ENCODE measurements around the gene RNF32. TPM values are rescaled to one million over a fixed set of nuclear protein-coding genes. Genes with fewer than 3 reads are reported as not detected.
A peak's percentile ranks its signal among the peaks of the same experiment; 100 is the strongest.

The RNF32 gene
- total RNA-seq, 1 donor from 2014 or later: 1.6 TPM

GRCh38 chr7:156606691-156607331 is 33.8 kb upstream of the RNF32 start:
- no peak for TF ChIP-seq CTCF (IDR thresholded peaks at IDR 0.05; ENCODE audit: insufficient read depth, low read depth, low read length)
- no peak for TF ChIP-seq EZH2 (IDR thresholded peaks at IDR 0.05; ENCODE audit: insufficient read depth, low read length)
- H3K4me3 ChIP-seq (ENCODE audit: insufficient read depth, low read depth, low read length): no peak overlapping the region
- Mint-ChIP-seq H3K27me3 (ENCODE audit: low read depth, unreplicated experiment) (peaks cover 10% of the 10 kb centered on the region), H3K4me1 (ENCODE audit: low read depth, unreplicated experiment) (peaks cover 19% of the 10 kb centered on the region), H3K4me3 (ENCODE audit: unreplicated experiment) (no peak overlapping the region), H3K27ac (ENCODE audit: unreplicated experiment) (no peak overlapping the region), H3K36me3 (ENCODE audit: low read depth, unreplicated experiment) (no peaks in the 10 kb centered on the region), H3K9me3 (ENCODE audit: unreplicated experiment) (no peaks in the 10 kb centered on the region)
- no peaks in the 10 kb centered on the region for H4K20me1 ChIP-seq (ENCODE audit: insufficient read depth, low read length)
- no peaks in the 10 kb centered on the region for H3K9me3 ChIP-seq (ENCODE audit: insufficient read depth, low read depth, low read length)
- no peaks in the 10 kb centered on the region for H3K79me2 ChIP-seq (ENCODE audit: insufficient read depth, low read length)
- H3K4me2 ChIP-seq (ENCODE audit: low read length): peak overlapping the region; percentile 78
- no peaks in the 10 kb centered on the region for H3K27me3 ChIP-seq (ENCODE audit: insufficient read depth, low read length)
- no peak overlapping the region for H2AFZ ChIP-seq (ENCODE audit: low read depth, low read length)
- H3K27ac ChIP-seq (ENCODE audit: low read depth, low read length): no peak overlapping the region
- DNase-seq (ENCODE audit: low read depth) (no peak), FAIRE-seq (no peak)
- H3K36me3 ChIP-seq (ENCODE audit: insufficient read depth, low read length): no peaks in the 10 kb centered on the region
- H3K4me1 ChIP-seq (ENCODE audit: insufficient read depth, low read length): peaks cover 3% of the 10 kb centered on the region
- no peak overlapping the region for H3K9ac ChIP-seq (ENCODE audit: low read length)

- Mint-ChIP-seq H3K4me1 (ENCODE audit: low read depth, unreplicated experiment) (peaks cover 13% of the 10 kb centered on the region), H3K27ac (ENCODE audit: unreplicated experiment) (no peak overlapping the region), H3K9me3 (ENCODE audit: unreplicated experiment) (no peaks in the 10 kb centered on the region), H3K27me3 (ENCODE audit: low read depth, unreplicated experiment) (peaks cover 10% of the 10 kb centered on the region), H3K4me3 (ENCODE audit: unreplicated experiment) (no peak overlapping the region), H3K36me3 (ENCODE audit: low read depth, unreplicated experiment) (no peaks in the 10 kb centered on the region)
- no peaks in the 10 kb centered on the region for H4K20me1 ChIP-seq (ENCODE audit: insufficient read depth, low read length)
- H3K27me3 ChIP-seq (ENCODE audit: insufficient read depth, low read length): no peaks in the 10 kb centered on the region
- H3K36me3 ChIP-seq (ENCODE audit: insufficient read depth, low read length): no peaks in the 10 kb centered on the region
- no peak overlapping the region for H3K9ac ChIP-seq (ENCODE audit: low read length)
- peaks cover 3% of the 10 kb centered on the region for H3K4me1 ChIP-seq (ENCODE audit: insufficient read depth, low read length)
- H3K4me2 ChIP-seq (ENCODE audit: low read length): peak overlapping the region; percentile 78
- no peak overlapping the region for H2AFZ ChIP-seq (ENCODE audit: low read depth, low read length)
- no peaks in the 10 kb centered on the region for H3K9me3 ChIP-seq (ENCODE audit: insufficient read depth, low read depth, low read length)
- H3K27ac ChIP-seq (ENCODE audit: low read depth, low read length): no peak overlapping the region
- FAIRE-seq (no peak), DNase-seq (ENCODE audit: low read depth) (no peak)
- H3K4me3 ChIP-seq (ENCODE audit: insufficient read depth, low read depth, low read length): peak overlapping the region; percentile 23
- TF ChIP-seq CTCF (IDR thresholded peaks at IDR 0.05; ENCODE audit: insufficient read depth, low read depth, low read length): no peak
- TF ChIP-seq EZH2 (IDR thresholded peaks at IDR 0.05; ENCODE audit: insufficient read depth, low read length): peak; percentile 46
- no peaks in the 10 kb centered on the region for H3K79me2 ChIP-seq (ENCODE audit: insufficient read depth, low read length)
These were observed 33.0 kb upstream of the RNF32 start for GRCh38 chr7:156607332-156608172.

GRCh38 chr7:156608173-156608478 is 32.4 kb upstream of the RNF32 start:
- Histone ChIP-seq H2AFZ (ENCODE audit: low read depth, low read length) (no peak overlapping the region), H3K4me1 (ENCODE audit: insufficient read depth, low read length) (peaks cover 3% of the 10 kb centered on the region), H3K9ac (ENCODE audit: low read length) (no peak overlapping the region), H3K79me2 (ENCODE audit: insufficient read depth, low read length) (no peaks in the 10 kb centered on the region), H4K20me1 (ENCODE audit: insufficient read depth, low read length) (no peaks in the 10 kb centered on the region), H3K9me3 (ENCODE audit: insufficient read depth, low read depth, low read length) (no peaks in the 10 kb centered on the region), H3K27ac (ENCODE audit: low read depth, low read length) (no peak overlapping the region), H3K27me3 (ENCODE audit: insufficient read depth, low read length) (no peaks in the 10 kb centered on the region), H3K36me3 (ENCODE audit: insufficient read depth, low read length) (no peaks in the 10 kb centered on the region), H3K4me3 (ENCODE audit: insufficient read depth, low read depth, low read length) (peak overlapping the region; percentile 23), H3K4me2 (ENCODE audit: low read length) (peak overlapping the region; percentile 78)
- Mint-ChIP-seq H3K9me3 (ENCODE audit: unreplicated experiment) (no peaks in the 10 kb centered on the region), H3K36me3 (ENCODE audit: low read depth, unreplicated experiment) (no peaks in the 10 kb centered on the region), H3K27me3 (ENCODE audit: low read depth, unreplicated experiment) (peaks cover 12% of the 10 kb centered on the region), H3K4me1 (ENCODE audit: low read depth, unreplicated experiment) (peaks cover 13% of the 10 kb centered on the region), H3K4me3 (ENCODE audit: unreplicated experiment) (no peak overlapping the region), H3K27ac (ENCODE audit: unreplicated experiment) (no peak overlapping the region)
- no peak for TF ChIP-seq EZH2 (IDR thresholded peaks at IDR 0.05; ENCODE audit: insufficient read depth, low read length)
- no peak for TF ChIP-seq CTCF (IDR thresholded peaks at IDR 0.05; ENCODE audit: insufficient read depth, low read depth, low read length)
- DNase-seq (ENCODE audit: low read depth) (no peak), FAIRE-seq (no peak)
